Liver (tissue), 9 donors: ENCODE measurements around the gene ECEL1. TPM values are rescaled to one million over a fixed set of nuclear protein-coding genes. Genes with fewer than 3 reads are reported as not detected.

ENCODE experiments used
- DNase-seq: peaks from one replicate; pipeline ENCODE4 v3.0.0-alpha.2; 2017; ENCODE audit warnings: low spot score
- H3K27ac ChIP-seq, 2 donors: one replicate each; pipeline ENCODE4 v1.7.0; 2013; ENCODE audit warnings: inconsistent platforms in 2 of 2, low read length in 2 of 2, control low read depth in 1 of 2, low read depth in 1 of 2, mild to moderate bottlenecking in 1 of 2
- H3K27me3 ChIP-seq, 4 donors: one replicate each; pipeline versions ENCODE4 v1.6.1 to v1.7.0; 2013; ENCODE audit warnings: low read length in 3 of 4, inconsistent platforms in 1 of 4, mild to moderate bottlenecking in 1 of 4, moderate library complexity in 1 of 4; ENCODE audit not compliant: control insufficient read depth in 4 of 4, insufficient read depth in 4 of 4
- H3K36me3 ChIP-seq, 4 donors: one replicate each; pipeline versions ENCODE4 v1.6.1 to v1.7.0; 2013; ENCODE audit warnings: low read length in 3 of 4, mild to moderate bottlenecking in 3 of 4, low read depth in 1 of 4, moderate library complexity in 1 of 4; ENCODE audit not compliant: control insufficient read depth in 4 of 4, insufficient read depth in 3 of 4
- H3K4me1 ChIP-seq, 4 donors: one replicate each; pipeline versions ENCODE4 v1.6.1 to v1.7.0; 2013; ENCODE audit warnings: low read length in 3 of 4, mild to moderate bottlenecking in 3 of 4, moderate library complexity in 1 of 4; ENCODE audit not compliant: control insufficient read depth in 4 of 4, insufficient read depth in 4 of 4
- H3K4me3 ChIP-seq, 3 donors: one replicate each; pipeline versions ENCODE4 v1.6.1 to v1.7.0; 2013; ENCODE audit warnings: low read length in 3 of 3, control low read depth in 1 of 3, low read depth in 1 of 3, mild to moderate bottlenecking in 1 of 3
- H3K9ac ChIP-seq, 2 donors: one replicate each; pipeline ENCODE4 v1.7.0; 2013; ENCODE audit warnings: low read length in 2 of 2, mild to moderate bottlenecking in 2 of 2, moderate library complexity in 2 of 2, control low read depth in 1 of 2, low read depth in 1 of 2
- H3K9me3 ChIP-seq, 4 donors: one replicate each; pipeline versions ENCODE4 v1.6.1 to v1.7.0; 2013; ENCODE audit warnings: low read length in 3 of 4; ENCODE audit not compliant: control insufficient read depth in 4 of 4
- EGR1 ChIP-seq, 2 donors: IDR thresholded peaks; 2 replicates each; pipeline ENCODE4 v1.6.1; 2016 to 2018; ENCODE audit warnings: antibody characterized with exemption in 2 of 2, low read depth in 2 of 2
- FOXA2 ChIP-seq: IDR thresholded peaks from 2 replicates; pipeline ENCODE4 v1.6.1; 2016; ENCODE audit warnings: antibody characterized with exemption
- GABPA ChIP-seq, 2 donors: IDR thresholded peaks in 1 of 2; conservative IDR thresholded peaks in 1 of 2; 2 replicates each; pipeline ENCODE4 v1.6.1; 2016; ENCODE audit warnings: antibody characterized with exemption in 2 of 2, mild to moderate bottlenecking in 1 of 2, moderate library complexity in 1 of 2
- HNF4A ChIP-seq, 2 donors: conservative IDR thresholded peaks; 2 replicates each; pipeline ENCODE4 v1.6.1; 2016; ENCODE audit warnings: antibody characterized with exemption in 2 of 2, mild to moderate bottlenecking in 2 of 2
- HNF4G ChIP-seq: IDR thresholded peaks from 2 replicates; pipeline ENCODE4 v1.6.1; 2016; ENCODE audit warnings: antibody characterized with exemption
- JUND ChIP-seq, 2 donors: IDR thresholded peaks; 2 replicates each; pipeline ENCODE4 v1.6.1; 2016; ENCODE audit warnings: antibody characterized with exemption in 2 of 2
- NR2F2 ChIP-seq: IDR thresholded peaks from 2 replicates; pipeline ENCODE4 v1.6.1; 2016; ENCODE audit warnings: antibody characterized with exemption
- RAD21 ChIP-seq, 2 donors: IDR thresholded peaks; 2 replicates each; pipeline ENCODE4 v1.6.1; 2016; ENCODE audit warnings: antibody characterized with exemption in 2 of 2, mild to moderate bottlenecking in 2 of 2
- RXRA ChIP-seq, 2 donors: IDR thresholded peaks; 2 replicates each; pipeline ENCODE4 v1.6.1; 2017 to 2018; ENCODE audit warnings: antibody characterized with exemption in 2 of 2, mild to moderate bottlenecking in 1 of 2
- SP1 ChIP-seq: IDR thresholded peaks from 2 replicates; pipeline ENCODE4 v1.6.1; 2018; ENCODE audit warnings: antibody characterized with exemption, mild to moderate bottlenecking
- TAF1 ChIP-seq: conservative IDR thresholded peaks from 2 replicates; pipeline ENCODE4 v1.6.1; 2016; ENCODE audit warnings: antibody characterized with exemption, mild to moderate bottlenecking
- YY1 ChIP-seq: IDR thresholded peaks from 2 replicates; pipeline ENCODE4 v1.6.1; 2016; ENCODE audit warnings: antibody characterized with exemption, mild to moderate bottlenecking
- WGBS: extraction: QIAGEN DNeasy Blood & Tissue Kit; methylation state at CpG from one replicate; pipeline ENCODE4 v1.1.7; 2013; 5-methylcytosine and 5-hydroxymethylcytosine counted together
- polyA plus RNA-seq, 2 donors: library from polyadenylated mRNA; stranded (reverse) in 1 of 2; unstranded in 1 of 2; fragments of 200-250 nt in 1 of 2; fragments of >200 nt in 1 of 2; fragmentation: Nextera tagmentation in 1 of 2; extraction: Ambion mirVana in 1 of 2; gene quantifications; one replicate each; pipeline versions ENCODE4 v1.2.1 to v1.2.3, GENCODE V29; 2013 to 2015
- total RNA-seq, 2 donors: library from RNA; depleted of rRNA; stranded (reverse); fragments of >200 nt; gene quantifications; one replicate each; pipeline ENCODE4 v1.2.3, GENCODE V29; 2014
- TF ChIP-seq, protein P1 (sequence below): IDR thresholded peaks from 2 replicates; pipeline ENCODE4 v1.6.1; 2016; ENCODE audit warnings: antibody characterized with exemption
- TF ChIP-seq, protein P2 (sequence below): fragments of 150-350 bp; IDR thresholded peaks from 2 replicates; pipeline ENCODE4 v1.5.1; 2017; ENCODE audit warnings: improper control_type of control experiment, low read depth, low read length; ENCODE audit not compliant: missing input control
- TF ChIP-seq, protein P3 (sequence below): IDR thresholded peaks from 2 replicates; pipeline ENCODE4 v1.6.1; 2016; ENCODE audit warnings: antibody characterized with exemption, mild to moderate bottlenecking
- TF ChIP-seq, protein P4 (sequence below): IDR thresholded peaks from 2 replicates; pipeline ENCODE4 v1.6.1; 2016; ENCODE audit warnings: antibody characterized with exemption
- TF ChIP-seq, protein P5 (sequence below): IDR thresholded peaks from 2 replicates; pipeline ENCODE4 v1.6.1; 2016; ENCODE audit warnings: antibody characterized with exemption
- donor health status: healthy.
- donor health status: healthy.
- donor health status: healthy.
- donor health status: healthy.
- donor health status: healthy.

Gene ECEL1
- total and polyA plus RNA-seq, 4 donors = 0.67 to 1.8 TPM; not detected in 2

DNA sequence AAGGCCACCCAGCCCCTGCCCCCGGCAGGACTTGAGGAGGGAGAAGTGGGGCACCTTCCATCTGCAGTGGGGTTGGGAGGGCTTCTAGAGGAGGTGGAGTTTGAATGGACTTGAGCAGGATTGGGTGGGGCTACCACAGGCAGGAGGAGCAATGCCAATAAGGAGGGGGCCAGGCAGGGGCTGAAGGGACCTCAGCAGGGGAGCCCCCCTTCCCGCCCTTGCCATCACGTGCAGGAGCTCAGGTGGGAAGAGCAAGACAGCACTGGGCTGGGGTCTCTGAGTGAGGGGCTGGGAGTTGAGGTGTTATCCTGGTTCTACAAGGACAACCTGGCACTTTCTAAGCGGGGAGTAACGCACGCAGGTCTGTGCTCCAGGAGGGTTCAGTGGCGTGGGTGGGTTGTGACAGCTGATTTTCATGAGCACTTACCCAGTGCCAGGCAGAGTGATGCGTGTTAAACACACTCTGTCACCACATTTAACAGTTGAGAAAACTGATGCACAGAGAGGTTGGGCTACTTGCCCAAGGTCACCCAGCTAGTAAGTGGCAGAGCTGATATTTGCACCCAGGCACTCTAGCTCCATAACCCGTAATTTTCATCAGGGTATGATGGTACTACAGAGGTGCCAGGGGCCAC, 43.1 kb upstream of the ECEL1 start:
- no peaks in the 10 kb centered on the region for H3K9me3 ChIP-seq

DNA sequence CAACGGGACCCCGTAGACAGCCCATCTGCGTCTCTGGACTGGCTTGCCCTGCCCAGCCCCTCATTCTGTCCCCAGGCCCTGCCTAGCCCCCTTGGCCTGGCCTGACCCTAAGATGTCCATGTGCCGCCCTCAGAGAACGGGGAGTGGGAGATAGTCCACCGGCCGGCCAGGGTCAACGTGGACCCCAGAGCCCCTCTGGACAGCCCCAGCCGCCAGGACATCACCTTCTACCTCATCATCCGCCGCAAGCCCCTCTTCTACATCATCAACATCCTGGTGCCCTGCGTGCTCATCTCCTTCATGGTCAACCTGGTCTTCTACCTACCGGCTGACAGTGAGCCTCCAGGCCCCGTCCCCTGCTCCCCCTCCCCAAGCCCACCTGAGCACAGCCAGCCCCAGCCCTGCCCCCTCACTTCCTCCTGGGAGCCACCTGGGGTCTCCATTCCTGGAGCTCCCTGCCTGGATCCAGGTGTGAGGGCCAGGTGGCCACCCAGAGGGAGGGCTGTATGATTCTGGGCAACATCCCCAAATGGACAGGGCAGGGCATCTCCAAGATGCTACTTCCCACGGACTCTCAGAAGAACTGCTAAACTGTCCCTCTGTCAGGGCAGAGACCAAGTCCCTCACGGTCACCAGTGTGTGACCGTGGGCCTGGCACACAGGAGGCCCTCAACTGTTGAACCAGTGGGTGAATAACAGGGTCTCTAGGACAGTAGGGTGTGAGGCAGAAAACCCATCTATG, 42.3 kb upstream of the ECEL1 start:
- no peak for DNase-seq

More for the DNA sequence above, 43.1 kb upstream of the ECEL1 start:
- no peaks in the 10 kb centered on the region for H3K36me3 ChIP-seq
- no peak for DNase-seq
- H3K4me1 ChIP-seq = no peaks in the 10 kb centered on the region
- TF ChIP-seq, protein P1, sequence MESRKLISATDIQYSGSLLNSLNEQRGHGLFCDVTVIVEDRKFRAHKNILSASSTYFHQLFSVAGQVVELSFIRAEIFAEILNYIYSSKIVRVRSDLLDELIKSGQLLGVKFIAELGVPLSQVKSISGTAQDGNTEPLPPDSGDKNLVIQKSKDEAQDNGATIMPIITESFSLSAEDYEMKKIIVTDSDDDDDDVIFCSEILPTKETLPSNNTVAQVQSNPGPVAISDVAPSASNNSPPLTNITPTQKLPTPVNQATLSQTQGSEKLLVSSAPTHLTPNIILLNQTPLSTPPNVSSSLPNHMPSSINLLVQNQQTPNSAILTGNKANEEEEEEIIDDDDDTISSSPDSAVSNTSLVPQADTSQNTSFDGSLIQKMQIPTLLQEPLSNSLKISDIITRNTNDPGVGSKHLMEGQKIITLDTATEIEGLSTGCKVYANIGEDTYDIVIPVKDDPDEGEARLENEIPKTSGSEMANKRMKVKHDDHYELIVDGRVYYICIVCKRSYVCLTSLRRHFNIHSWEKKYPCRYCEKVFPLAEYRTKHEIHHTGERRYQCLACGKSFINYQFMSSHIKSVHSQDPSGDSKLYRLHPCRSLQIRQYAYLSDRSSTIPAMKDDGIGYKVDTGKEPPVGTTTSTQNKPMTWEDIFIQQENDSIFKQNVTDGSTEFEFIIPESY = no peak
- TF ChIP-seq HNF4A (conservative IDR thresholded peaks at IDR 0.05) (no peak), GABPA (IDR thresholded peaks at IDR 0.05 in 1 of 2, conservative IDR thresholded peaks at IDR 0.05 in 1 of 2) (no peak), RXRA (IDR thresholded peaks at IDR 0.05) (no peak), NR2F2 (no peak)
- H3K27ac ChIP-seq = no peak overlapping the region
- no peak overlapping the region for H3K4me3 ChIP-seq
- 77% methylated on average over 9 of the region's 9 CpGs for WGBS
- peaks cover 0 to 2% (median 0%) of the 10 kb centered on the region in 4 donors for H3K27me3 ChIP-seq
- no peak overlapping the region for H3K9ac ChIP-seq

More for the DNA sequence above, 42.3 kb upstream of the ECEL1 start:
- H3K9ac ChIP-seq = no peak overlapping the region
- H3K4me1 ChIP-seq = no peaks in the 10 kb centered on the region
- H3K27me3 ChIP-seq = peaks cover 0 to 2% (median 0%) of the 10 kb centered on the region in 4 donors
- WGBS = 85% methylated on average over 17 of the region's 17 CpGs
- no peak overlapping the region for H3K27ac ChIP-seq
- TF ChIP-seq TAF1 (no peak), YY1 (no peak), EGR1 (IDR thresholded peaks at IDR 0.05; ENCODE audit: low read depth in 2 of 2) (no peak), SP1 (no peak), RAD21 (IDR thresholded peaks at IDR 0.05) (no peak), RXRA (IDR thresholded peaks at IDR 0.05) (no peak), HNF4G (no peak), JUND (IDR thresholded peaks at IDR 0.05) (no peak), FOXA2 (no peak)
- TF ChIP-seq, protein P2, sequence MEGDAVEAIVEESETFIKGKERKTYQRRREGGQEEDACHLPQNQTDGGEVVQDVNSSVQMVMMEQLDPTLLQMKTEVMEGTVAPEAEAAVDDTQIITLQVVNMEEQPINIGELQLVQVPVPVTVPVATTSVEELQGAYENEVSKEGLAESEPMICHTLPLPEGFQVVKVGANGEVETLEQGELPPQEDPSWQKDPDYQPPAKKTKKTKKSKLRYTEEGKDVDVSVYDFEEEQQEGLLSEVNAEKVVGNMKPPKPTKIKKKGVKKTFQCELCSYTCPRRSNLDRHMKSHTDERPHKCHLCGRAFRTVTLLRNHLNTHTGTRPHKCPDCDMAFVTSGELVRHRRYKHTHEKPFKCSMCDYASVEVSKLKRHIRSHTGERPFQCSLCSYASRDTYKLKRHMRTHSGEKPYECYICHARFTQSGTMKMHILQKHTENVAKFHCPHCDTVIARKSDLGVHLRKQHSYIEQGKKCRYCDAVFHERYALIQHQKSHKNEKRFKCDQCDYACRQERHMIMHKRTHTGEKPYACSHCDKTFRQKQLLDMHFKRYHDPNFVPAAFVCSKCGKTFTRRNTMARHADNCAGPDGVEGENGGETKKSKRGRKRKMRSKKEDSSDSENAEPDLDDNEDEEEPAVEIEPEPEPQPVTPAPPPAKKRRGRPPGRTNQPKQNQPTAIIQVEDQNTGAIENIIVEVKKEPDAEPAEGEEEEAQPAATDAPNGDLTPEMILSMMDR = no peak
- TF ChIP-seq, protein P3, sequence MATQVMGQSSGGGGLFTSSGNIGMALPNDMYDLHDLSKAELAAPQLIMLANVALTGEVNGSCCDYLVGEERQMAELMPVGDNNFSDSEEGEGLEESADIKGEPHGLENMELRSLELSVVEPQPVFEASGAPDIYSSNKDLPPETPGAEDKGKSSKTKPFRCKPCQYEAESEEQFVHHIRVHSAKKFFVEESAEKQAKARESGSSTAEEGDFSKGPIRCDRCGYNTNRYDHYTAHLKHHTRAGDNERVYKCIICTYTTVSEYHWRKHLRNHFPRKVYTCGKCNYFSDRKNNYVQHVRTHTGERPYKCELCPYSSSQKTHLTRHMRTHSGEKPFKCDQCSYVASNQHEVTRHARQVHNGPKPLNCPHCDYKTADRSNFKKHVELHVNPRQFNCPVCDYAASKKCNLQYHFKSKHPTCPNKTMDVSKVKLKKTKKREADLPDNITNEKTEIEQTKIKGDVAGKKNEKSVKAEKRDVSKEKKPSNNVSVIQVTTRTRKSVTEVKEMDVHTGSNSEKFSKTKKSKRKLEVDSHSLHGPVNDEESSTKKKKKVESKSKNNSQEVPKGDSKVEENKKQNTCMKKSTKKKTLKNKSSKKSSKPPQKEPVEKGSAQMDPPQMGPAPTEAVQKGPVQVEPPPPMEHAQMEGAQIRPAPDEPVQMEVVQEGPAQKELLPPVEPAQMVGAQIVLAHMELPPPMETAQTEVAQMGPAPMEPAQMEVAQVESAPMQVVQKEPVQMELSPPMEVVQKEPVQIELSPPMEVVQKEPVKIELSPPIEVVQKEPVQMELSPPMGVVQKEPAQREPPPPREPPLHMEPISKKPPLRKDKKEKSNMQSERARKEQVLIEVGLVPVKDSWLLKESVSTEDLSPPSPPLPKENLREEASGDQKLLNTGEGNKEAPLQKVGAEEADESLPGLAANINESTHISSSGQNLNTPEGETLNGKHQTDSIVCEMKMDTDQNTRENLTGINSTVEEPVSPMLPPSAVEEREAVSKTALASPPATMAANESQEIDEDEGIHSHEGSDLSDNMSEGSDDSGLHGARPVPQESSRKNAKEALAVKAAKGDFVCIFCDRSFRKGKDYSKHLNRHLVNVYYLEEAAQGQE = no peak
- TF ChIP-seq, protein P4, sequence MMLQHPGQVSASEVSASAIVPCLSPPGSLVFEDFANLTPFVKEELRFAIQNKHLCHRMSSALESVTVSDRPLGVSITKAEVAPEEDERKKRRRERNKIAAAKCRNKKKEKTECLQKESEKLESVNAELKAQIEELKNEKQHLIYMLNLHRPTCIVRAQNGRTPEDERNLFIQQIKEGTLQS = no peak
- TF ChIP-seq, protein P5, sequence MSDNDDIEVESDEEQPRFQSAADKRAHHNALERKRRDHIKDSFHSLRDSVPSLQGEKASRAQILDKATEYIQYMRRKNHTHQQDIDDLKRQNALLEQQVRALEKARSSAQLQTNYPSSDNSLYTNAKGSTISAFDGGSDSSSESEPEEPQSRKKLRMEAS = no peak
- no peaks in the 10 kb centered on the region for H3K36me3 ChIP-seq
- H3K4me3 ChIP-seq = no peak overlapping the region
- H3K9me3 ChIP-seq = no peaks in the 10 kb centered on the region
